HEK293 (cell line): ENCODE results near the gene ANGPTL2.

Experiments used
- CTCF ChIA-PET: fragments of 350-600 bp; formaldehyde crosslinking; extraction: SDS; loops from one replicate; lab custom pipeline; 2021; ENCODE audit warnings: antibody characterized with exemption; lab: Yijun Ruan, JAX
- POLR2A ChIA-PET: fragments of 300-600 bp; formaldehyde crosslinking; extraction: SDS; loops from one replicate; lab custom pipeline; 2020; ENCODE audit warnings: antibody characterized with exemption, inconsistent platforms; lab: Yijun Ruan, JAX
- H3K27ac ChIP-seq: fragments of 200-500 bp; sonication (Bioruptor generic); 2 replicates; pipeline ENCODE4 v1.5.1; 2014; ENCODE audit warnings: low read depth, low read length, control low read depth, inconsistent platforms; ENCODE audit errors: extremely low read depth
- H3K36me3 ChIP-seq, 2 experiments: fragments of 200-500 bp in 1 of 2; sonication (Bioruptor generic) in 1 of 2; 1 replicate in 1 of 2; 2 replicates in 1 of 2; pipeline ENCODE4 v1.5.1; 2014 to 2017; ENCODE audit warnings: inconsistent platforms in 2 of 2, low read length in 2 of 2; ENCODE audit not compliant: control insufficient read depth in 2 of 2, insufficient read depth in 1 of 2
- H3K4me1 ChIP-seq: fragments of 200-500 bp; sonication (Bioruptor generic); 2 replicates; pipeline ENCODE4 v1.5.1; 2014; ENCODE audit warnings: mild to moderate bottlenecking, low read length, inconsistent platforms; ENCODE audit not compliant: control insufficient read depth, insufficient read depth
- H3K4me3 ChIP-seq: 2 replicates; pipeline ENCODE4 v1.5.1; 2011; ENCODE audit warnings: low read depth, mild to moderate bottlenecking, control low read depth, low read length, moderate library complexity
- H3K9me3 ChIP-seq: fragments of 200-500 bp; sonication (Bioruptor generic); 2 replicates; pipeline ENCODE4 v1.5.1; 2014; ENCODE audit warnings: low read depth, low read length, inconsistent platforms; ENCODE audit not compliant: control insufficient read depth, insufficient read depth
- GLI4 ChIP-seq: fragments of 450-650 bp; formaldehyde crosslinking; IDR thresholded peaks from 2 replicates; pipeline ENCODE4 v1.5.1; 2016; ENCODE audit warnings: missing biosample characterization, missing genetic modification characterization
- KLF1 ChIP-seq: fragments of 450-650 bp; formaldehyde crosslinking; IDR thresholded peaks from 2 replicates; pipeline ENCODE4 v1.5.1; 2016; ENCODE audit warnings: missing biosample characterization, missing genetic modification characterization
- KLF16 ChIP-seq: fragments of 450-650 bp; formaldehyde crosslinking; IDR thresholded peaks from 2 replicates; pipeline ENCODE4 v1.5.1; 2017; ENCODE audit warnings: missing biosample characterization, missing genetic modification characterization
- KLF17 ChIP-seq: fragments of 450-650 bp; formaldehyde crosslinking; IDR thresholded peaks from 2 replicates; pipeline ENCODE4 v1.5.1; 2016; ENCODE audit warnings: missing biosample characterization, missing genetic modification characterization
- KLF7 ChIP-seq: fragments of 450-650 bp; formaldehyde crosslinking; IDR thresholded peaks from 2 replicates; pipeline ENCODE4 v1.5.1; 2016; ENCODE audit warnings: missing biosample characterization, missing genetic modification characterization, borderline replicate concordance
- KLF9 ChIP-seq: fragments of 450-650 bp; formaldehyde crosslinking; IDR thresholded peaks from 2 replicates; pipeline ENCODE4 v1.5.1; 2016; ENCODE audit warnings: missing biosample characterization, missing genetic modification characterization, low read depth
- MYNN ChIP-seq: fragments of 450-650 bp; formaldehyde crosslinking; IDR thresholded peaks from 2 replicates; pipeline ENCODE4 v1.5.1; 2016; ENCODE audit warnings: missing biosample characterization, missing genetic modification characterization, borderline replicate concordance
- TCF7L2 ChIP-seq: IDR thresholded peaks from 2 replicates; pipeline ENCODE4 v1.6.1; 2011; ENCODE audit warnings: low read depth, mild to moderate bottlenecking, inconsistent platforms, low read length, moderate library complexity, borderline replicate concordance
- ZFP3 ChIP-seq: fragments of 450-650 bp; formaldehyde crosslinking; IDR thresholded peaks from 2 replicates; pipeline ENCODE4 v1.5.1; 2016; ENCODE audit warnings: low read depth, missing biosample characterization, missing genetic modification characterization
- ZIC2 ChIP-seq: fragments of 450-650 bp; formaldehyde crosslinking; IDR thresholded peaks from 2 replicates; pipeline ENCODE4 v1.5.1; 2016; ENCODE audit warnings: missing biosample characterization, missing genetic modification characterization
- ZNF112 ChIP-seq: fragments of 450-650 bp; formaldehyde crosslinking; IDR thresholded peaks from 2 replicates; pipeline ENCODE4 v1.5.0; 2017; ENCODE audit warnings: missing biosample characterization, missing genetic modification characterization
- ZNF121 ChIP-seq: fragments of 450-650 bp; formaldehyde crosslinking; IDR thresholded peaks from 2 replicates; pipeline ENCODE4 v1.5.1; 2016; ENCODE audit warnings: missing biosample characterization, missing genetic modification characterization
- ZNF132 ChIP-seq: fragments of 450-650 bp; formaldehyde crosslinking; IDR thresholded peaks from 2 replicates; pipeline ENCODE4 v1.5.1; 2017; ENCODE audit warnings: missing biosample characterization, missing genetic modification characterization, borderline replicate concordance
- ZNF157 ChIP-seq: fragments of 450-650 bp; formaldehyde crosslinking; IDR thresholded peaks from 2 replicates; pipeline ENCODE4 v1.5.1; 2016; ENCODE audit warnings: missing biosample characterization, missing genetic modification characterization
- TF ChIP-seq, protein P1 (sequence below): fragments of 450-650 bp; formaldehyde crosslinking; conservative IDR thresholded peaks from 2 replicates; pipeline ENCODE4 v1.5.1; 2016; ENCODE audit warnings: low read depth, missing biosample characterization, missing genetic modification characterization
- TF ChIP-seq, protein P2 (sequence below): fragments of 450-650 bp; formaldehyde crosslinking; IDR thresholded peaks from 2 replicates; pipeline ENCODE4 v1.5.1; 2017; ENCODE audit warnings: missing biosample characterization, missing genetic modification characterization
- TF ChIP-seq, protein P3 (sequence below): fragments of 450-650 bp; formaldehyde crosslinking; IDR thresholded peaks from 2 replicates; pipeline ENCODE4 v1.5.1; 2016; ENCODE audit warnings: missing biosample characterization, missing genetic modification characterization
- TF ChIP-seq, protein P4 (sequence below): fragments of 450-650 bp; formaldehyde crosslinking; IDR thresholded peaks from 2 replicates; pipeline ENCODE4 v1.5.1; 2016; ENCODE audit warnings: missing biosample characterization, missing genetic modification characterization
- TF ChIP-seq, protein P5 (sequence below): fragments of 450-650 bp; formaldehyde crosslinking; IDR thresholded peaks from 2 replicates; pipeline ENCODE4 v1.5.1; 2016; ENCODE audit warnings: missing biosample characterization, missing genetic modification characterization

The ANGPTL2 gene

DNA sequence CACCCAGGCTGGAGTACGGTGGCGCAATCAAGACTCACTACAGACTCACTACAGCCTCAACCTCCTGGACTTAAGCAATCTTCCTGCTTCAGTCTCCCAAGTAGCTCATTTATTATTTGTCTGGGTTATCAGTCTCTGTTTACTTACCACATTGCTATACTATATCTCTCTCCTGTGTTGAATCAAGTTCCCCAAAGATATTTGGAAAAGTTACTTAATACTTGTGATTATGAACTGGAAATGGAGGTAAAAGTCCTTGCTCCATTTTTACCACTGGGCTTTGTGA is 55.6 kb downstream of the ANGPTL2 start:
- ChIA-PET POLR2A (no interaction called here), CTCF (interaction anchor here (0.6 to 0.8 kb wide), 2 partner anchors 16 to 128 kb away, joined by 3 to 4 read pairs; no protein-coding TSS in a partner anchor)
- H3K36me3 ChIP-seq: peaks cover 0 to 7% of the 10 kb centered on the region in 2 experiments; a peak in 2 of 3 replicates
- no peaks in the 10 kb centered on the region for H3K9me3 ChIP-seq
- no peak overlapping the region for H3K27ac ChIP-seq
- TF ChIP-seq, protein P1, sequence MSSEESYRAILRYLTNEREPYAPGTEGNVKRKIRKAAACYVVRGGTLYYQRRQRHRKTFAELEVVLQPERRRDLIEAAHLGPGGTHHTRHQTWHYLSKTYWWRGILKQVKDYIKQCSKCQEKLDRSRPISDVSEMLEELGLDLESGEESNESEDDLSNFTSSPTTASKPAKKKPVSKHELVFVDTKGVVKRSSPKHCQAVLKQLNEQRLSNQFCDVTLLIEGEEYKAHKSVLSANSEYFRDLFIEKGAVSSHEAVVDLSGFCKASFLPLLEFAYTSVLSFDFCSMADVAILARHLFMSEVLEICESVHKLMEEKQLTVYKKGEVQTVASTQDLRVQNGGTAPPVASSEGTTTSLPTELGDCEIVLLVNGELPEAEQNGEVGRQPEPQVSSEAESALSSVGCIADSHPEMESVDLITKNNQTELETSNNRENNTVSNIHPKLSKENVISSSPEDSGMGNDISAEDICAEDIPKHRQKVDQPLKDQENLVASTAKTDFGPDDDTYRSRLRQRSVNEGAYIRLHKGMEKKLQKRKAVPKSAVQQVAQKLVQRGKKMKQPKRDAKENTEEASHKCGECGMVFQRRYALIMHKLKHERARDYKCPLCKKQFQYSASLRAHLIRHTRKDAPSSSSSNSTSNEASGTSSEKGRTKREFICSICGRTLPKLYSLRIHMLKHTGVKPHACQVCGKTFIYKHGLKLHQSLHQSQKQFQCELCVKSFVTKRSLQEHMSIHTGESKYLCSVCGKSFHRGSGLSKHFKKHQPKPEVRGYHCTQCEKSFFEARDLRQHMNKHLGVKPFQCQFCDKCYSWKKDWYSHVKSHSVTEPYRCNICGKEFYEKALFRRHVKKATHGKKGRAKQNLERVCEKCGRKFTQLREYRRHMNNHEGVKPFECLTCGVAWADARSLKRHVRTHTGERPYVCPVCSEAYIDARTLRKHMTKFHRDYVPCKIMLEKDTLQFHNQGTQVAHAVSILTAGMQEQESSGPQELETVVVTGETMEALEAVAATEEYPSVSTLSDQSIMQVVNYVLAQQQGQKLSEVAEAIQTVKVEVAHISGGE: no peak
- TF ChIP-seq KLF9 (tag by site-specific recombination): no peak
- H3K4me1 ChIP-seq: no peaks in the 10 kb centered on the region
- no peak overlapping the region for H3K4me3 ChIP-seq

DNA sequence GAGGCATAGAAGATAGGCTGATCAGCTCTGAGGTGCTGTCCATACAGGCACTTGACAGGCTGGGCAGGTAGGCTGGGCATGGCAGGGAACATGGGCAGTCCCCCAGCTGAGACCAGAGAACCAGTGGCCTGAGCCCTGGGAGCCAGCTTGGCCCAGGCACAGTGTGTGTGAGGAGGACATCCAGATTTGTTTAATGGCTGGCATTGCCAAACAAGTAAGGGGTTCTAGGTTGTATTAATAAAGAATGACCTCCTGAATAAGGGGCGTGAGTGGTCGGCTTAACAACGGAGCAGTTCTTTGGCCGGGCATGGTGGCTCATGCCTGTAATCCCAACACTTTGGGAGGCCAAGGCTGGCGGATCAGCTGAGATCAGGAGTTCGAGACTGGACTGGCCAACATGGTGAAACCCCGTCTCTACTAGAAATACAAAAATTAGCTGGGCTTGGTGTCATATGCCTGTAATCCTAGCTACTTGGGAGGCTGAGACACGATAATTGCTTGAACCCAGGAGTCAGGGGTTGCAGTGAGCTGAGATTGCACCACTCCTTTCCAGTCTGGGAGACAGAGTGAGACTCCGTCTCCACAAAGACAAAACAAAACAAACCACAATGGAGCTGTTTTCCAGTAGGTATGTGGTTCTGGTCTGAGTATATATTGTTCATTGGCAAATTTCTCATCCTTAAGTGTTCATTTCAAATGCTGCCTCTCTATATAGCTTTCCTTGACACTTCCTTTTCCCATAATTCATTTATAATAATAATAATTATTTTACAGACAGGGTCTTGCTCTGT is 56.2 kb downstream of the ANGPTL2 start:
- CTCF ChIA-PET: interaction anchor here (0.6 to 1.0 kb wide), 3 partner anchors 9 to 128 kb away, joined by 3 to 4 read pairs (median 3); no protein-coding TSS in a partner anchor

GRCh38 chr9:127065592-127065991 is 56.8 kb downstream of the ANGPTL2 start:
- POLR2A ChIA-PET: no interaction called here
- no peak overlapping the region for H3K4me3 ChIP-seq
- no peaks in the 10 kb centered on the region for H3K9me3 ChIP-seq
- CTCF ChIA-PET: interaction anchor here (1.0 kb wide), 1 partner anchor 10 kb away, joined by 3 read pairs; no protein-coding TSS in a partner anchor
- H3K36me3 ChIP-seq: peaks cover 0 to 7% of the 10 kb centered on the region in 2 experiments; a peak in 2 of 3 replicates
- no peak overlapping the region for H3K27ac ChIP-seq
- no peaks in the 10 kb centered on the region for H3K4me1 ChIP-seq
- TF ChIP-seq KLF17: no peak
- TF ChIP-seq GLI4 (tag by site-specific recombination): no peak
- no peak for TF ChIP-seq KLF1 (tag by site-specific recombination)
- TF ChIP-seq ZIC2 (tag by site-specific recombination): no peak
- TF ChIP-seq MYNN (tag by site-specific recombination): no peak
- no peak for TF ChIP-seq ZNF132 (tag by site-specific recombination)
- TF ChIP-seq, protein P2, sequence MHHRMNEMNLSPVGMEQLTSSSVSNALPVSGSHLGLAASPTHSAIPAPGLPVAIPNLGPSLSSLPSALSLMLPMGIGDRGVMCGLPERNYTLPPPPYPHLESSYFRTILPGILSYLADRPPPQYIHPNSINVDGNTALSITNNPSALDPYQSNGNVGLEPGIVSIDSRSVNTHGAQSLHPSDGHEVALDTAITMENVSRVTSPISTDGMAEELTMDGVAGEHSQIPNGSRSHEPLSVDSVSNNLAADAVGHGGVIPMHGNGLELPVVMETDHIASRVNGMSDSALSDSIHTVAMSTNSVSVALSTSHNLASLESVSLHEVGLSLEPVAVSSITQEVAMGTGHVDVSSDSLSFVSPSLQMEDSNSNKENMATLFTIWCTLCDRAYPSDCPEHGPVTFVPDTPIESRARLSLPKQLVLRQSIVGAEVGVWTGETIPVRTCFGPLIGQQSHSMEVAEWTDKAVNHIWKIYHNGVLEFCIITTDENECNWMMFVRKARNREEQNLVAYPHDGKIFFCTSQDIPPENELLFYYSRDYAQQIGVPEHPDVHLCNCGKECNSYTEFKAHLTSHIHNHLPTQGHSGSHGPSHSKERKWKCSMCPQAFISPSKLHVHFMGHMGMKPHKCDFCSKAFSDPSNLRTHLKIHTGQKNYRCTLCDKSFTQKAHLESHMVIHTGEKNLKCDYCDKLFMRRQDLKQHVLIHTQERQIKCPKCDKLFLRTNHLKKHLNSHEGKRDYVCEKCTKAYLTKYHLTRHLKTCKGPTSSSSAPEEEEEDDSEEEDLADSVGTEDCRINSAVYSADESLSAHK (tag by site-specific recombination): no peak
- TF ChIP-seq KLF16 (tag by site-specific recombination): no peak
- TF ChIP-seq KLF7 (tag by site-specific recombination): no peak

More for the DNA sequence above, 56.2 kb downstream of the ANGPTL2 start:
- Histone ChIP-seq H3K4me1 (no peaks in the 10 kb centered on the region), H3K27ac (no peak overlapping the region), H3K9me3 (no peaks in the 10 kb centered on the region), H3K4me3 (no peak overlapping the region), H3K36me3 (peaks cover 0 to 7% of the 10 kb centered on the region in 2 experiments; a peak in 2 of 3 replicates)
- POLR2A ChIA-PET: no interaction called here
- TF ChIP-seq, protein P3, sequence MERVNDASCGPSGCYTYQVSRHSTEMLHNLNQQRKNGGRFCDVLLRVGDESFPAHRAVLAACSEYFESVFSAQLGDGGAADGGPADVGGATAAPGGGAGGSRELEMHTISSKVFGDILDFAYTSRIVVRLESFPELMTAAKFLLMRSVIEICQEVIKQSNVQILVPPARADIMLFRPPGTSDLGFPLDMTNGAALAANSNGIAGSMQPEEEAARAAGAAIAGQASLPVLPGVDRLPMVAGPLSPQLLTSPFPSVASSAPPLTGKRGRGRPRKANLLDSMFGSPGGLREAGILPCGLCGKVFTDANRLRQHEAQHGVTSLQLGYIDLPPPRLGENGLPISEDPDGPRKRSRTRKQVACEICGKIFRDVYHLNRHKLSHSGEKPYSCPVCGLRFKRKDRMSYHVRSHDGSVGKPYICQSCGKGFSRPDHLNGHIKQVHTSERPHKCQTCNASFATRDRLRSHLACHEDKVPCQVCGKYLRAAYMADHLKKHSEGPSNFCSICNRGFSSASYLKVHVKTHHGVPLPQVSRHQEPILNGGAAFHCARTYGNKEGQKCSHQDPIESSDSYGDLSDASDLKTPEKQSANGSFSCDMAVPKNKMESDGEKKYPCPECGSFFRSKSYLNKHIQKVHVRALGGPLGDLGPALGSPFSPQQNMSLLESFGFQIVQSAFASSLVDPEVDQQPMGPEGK: no peak
- TF ChIP-seq TCF7L2: no peak
- no peak for TF ChIP-seq ZFP3 (tag by site-specific recombination)
- TF ChIP-seq, protein P4, sequence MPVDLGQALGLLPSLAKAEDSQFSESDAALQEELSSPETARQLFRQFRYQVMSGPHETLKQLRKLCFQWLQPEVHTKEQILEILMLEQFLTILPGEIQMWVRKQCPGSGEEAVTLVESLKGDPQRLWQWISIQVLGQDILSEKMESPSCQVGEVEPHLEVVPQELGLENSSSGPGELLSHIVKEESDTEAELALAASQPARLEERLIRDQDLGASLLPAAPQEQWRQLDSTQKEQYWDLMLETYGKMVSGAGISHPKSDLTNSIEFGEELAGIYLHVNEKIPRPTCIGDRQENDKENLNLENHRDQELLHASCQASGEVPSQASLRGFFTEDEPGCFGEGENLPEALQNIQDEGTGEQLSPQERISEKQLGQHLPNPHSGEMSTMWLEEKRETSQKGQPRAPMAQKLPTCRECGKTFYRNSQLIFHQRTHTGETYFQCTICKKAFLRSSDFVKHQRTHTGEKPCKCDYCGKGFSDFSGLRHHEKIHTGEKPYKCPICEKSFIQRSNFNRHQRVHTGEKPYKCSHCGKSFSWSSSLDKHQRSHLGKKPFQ: no peak
- no peak for TF ChIP-seq ZNF121
- TF ChIP-seq, protein P5, sequence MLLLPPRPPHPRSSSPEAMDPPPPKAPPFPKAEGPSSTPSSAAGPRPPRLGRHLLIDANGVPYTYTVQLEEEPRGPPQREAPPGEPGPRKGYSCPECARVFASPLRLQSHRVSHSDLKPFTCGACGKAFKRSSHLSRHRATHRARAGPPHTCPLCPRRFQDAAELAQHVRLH (tag by site-specific recombination): no peak
- TF ChIP-seq ZNF157: no peak
- no peak for TF ChIP-seq ZNF112 (tag by site-specific recombination)
